Kidney epithelial cell (primary cell): ENCODE measurements around the gene RHEB. TPM values are rescaled to one million over a fixed set of nuclear protein-coding genes. Genes with fewer than 3 reads are reported as not detected.

Experiments used
- DNase-seq: peaks from one replicate; pipeline ENCODE4 v3.0.0-alpha.2; 2010; ENCODE audit warnings: low read depth
- H3K27me3 ChIP-seq: 2 replicates; pipeline ENCODE4 v1.6.0; 2011; ENCODE audit warnings: low read length; ENCODE audit not compliant: control insufficient read depth, insufficient read depth
- H3K36me3 ChIP-seq: 2 replicates; pipeline ENCODE4 v1.5.1; 2011; ENCODE audit warnings: low read length; ENCODE audit not compliant: control insufficient read depth, insufficient read depth
- H3K4me3 ChIP-seq: 2 replicates; pipeline ENCODE4 v1.5.1; 2011; ENCODE audit warnings: low read depth, mild to moderate bottlenecking, control low read depth, low read length
- CTCF ChIP-seq: IDR thresholded peaks from 2 replicates; pipeline ENCODE4 v1.5.1; 2011; ENCODE audit warnings: mild to moderate bottlenecking, moderate library complexity, low read length, control low read depth, inconsistent platforms; ENCODE audit not compliant: insufficient read depth, poor library complexity, severe bottlenecking
- total RNA-seq: library from RNA; depleted of rRNA; stranded (reverse); fragments of >200 nt; gene quantifications from 2 replicates; pipeline ENCODE4 v1.2.3, GENCODE V29; 2015

The RHEB gene
- total RNA-seq, 1 donor from 2014 or later = 139 TPM

- no peak overlapping the region for H3K4me3 ChIP-seq
- no peak for DNase-seq
- TF ChIP-seq CTCF = no peak
- H3K27me3 ChIP-seq = no peaks in the 10 kb centered on the region
- peaks cover 2% of the 10 kb centered on the region for H3K36me3 ChIP-seq
Observed at GRCh38 chr7:151486074-151486473, 33.6 kb downstream of the RHEB start.

- Histone ChIP-seq H3K36me3 (no peaks in the 10 kb centered on the region), H3K4me3 (no peak overlapping the region), H3K27me3 (no peaks in the 10 kb centered on the region)
- peak; percentile 37 for DNase-seq
- no peak for TF ChIP-seq CTCF
Observed at GRCh38 chr7:151484971-151485707, 34.6 kb downstream of the RHEB start.

- no peaks in the 10 kb centered on the region for H3K27me3 ChIP-seq
- no peak for TF ChIP-seq CTCF
- no peaks in the 10 kb centered on the region for H3K36me3 ChIP-seq
- no peak for DNase-seq
- no peak overlapping the region for H3K4me3 ChIP-seq
Observed at GRCh38 chr7:151483711-151483983, 36.0 kb downstream of the RHEB start.

- Histone ChIP-seq H3K4me3 (no peak overlapping the region), H3K27me3 (no peaks in the 10 kb centered on the region), H3K36me3 (no peaks in the 10 kb centered on the region)
- no peak for TF ChIP-seq CTCF
- DNase-seq = no peak
Observed at GRCh38 chr7:151482883-151483710, 36.6 kb downstream of the RHEB start.

- no peak for DNase-seq
- Histone ChIP-seq H3K27me3 (no peaks in the 10 kb centered on the region), H3K36me3 (no peaks in the 10 kb centered on the region), H3K4me3 (no peak overlapping the region)
- TF ChIP-seq CTCF = no peak
Observed at GRCh38 chr7:151481650-151482505, 37.8 kb downstream of the RHEB start.
